GM12892 (cell line): ENCODE measurements around the gene PACS1.
"Not testable (repeated sequence)": the region's sequence is repeated elsewhere in the genome, so short reads cannot be mapped to it uniquely, and the experiment has no call there.

Experiments
- DNase-seq: peaks from one replicate; pipeline ENCODE4 v3.0.0; 2011; ENCODE audit not compliant: insufficient read length
- FAIRE-seq: peaks from 2 replicates; lab custom pipeline; 2011; peaks lifted over from hg19 to GRCh38; lab: Jason Lieb, UNC
- POLR2A ChIP-seq: IDR thresholded peaks from 2 replicates; pipeline ENCODE4 v1.6.1; 2011; ENCODE audit warnings: low read depth, low read length, control low read depth
- POLR2AphosphoS5 ChIP-seq: IDR thresholded peaks from 2 replicates; pipeline ENCODE4 v1.6.1; 2011; ENCODE audit warnings: low read depth, low read length, control low read depth
- TAF1 ChIP-seq: IDR thresholded peaks from 2 replicates; pipeline ENCODE4 v1.6.1; 2011; ENCODE audit warnings: low read depth, mild to moderate bottlenecking, control low read depth, low read length, borderline replicate concordance

PACS1 gene

DNA sequence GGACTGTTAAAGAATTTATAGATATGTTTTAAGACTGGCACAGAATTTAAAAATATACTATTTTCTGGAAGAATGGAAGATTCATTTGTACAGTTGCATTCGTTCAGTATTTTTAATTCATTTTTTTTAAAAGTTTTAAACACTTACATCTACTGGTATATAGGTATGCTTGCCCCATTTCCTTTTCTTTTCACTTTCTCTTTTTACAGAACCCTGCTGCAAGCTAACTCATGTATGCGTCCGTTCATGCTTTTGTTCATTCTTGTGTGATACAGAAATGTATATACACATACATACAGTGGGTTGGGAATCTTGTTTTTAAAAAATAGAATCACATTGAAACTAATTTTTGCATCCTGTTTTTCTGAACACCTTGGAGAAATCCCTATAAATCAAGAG is 31.0 kb downstream of the PACS1 start:
- TF ChIP-seq POLR2A = no peak
- no peak for TF ChIP-seq TAF1
- TF ChIP-seq POLR2AphosphoS5 = no peak
- no peak for DNase-seq
- FAIRE-seq = peak; percentile 53

DNA sequence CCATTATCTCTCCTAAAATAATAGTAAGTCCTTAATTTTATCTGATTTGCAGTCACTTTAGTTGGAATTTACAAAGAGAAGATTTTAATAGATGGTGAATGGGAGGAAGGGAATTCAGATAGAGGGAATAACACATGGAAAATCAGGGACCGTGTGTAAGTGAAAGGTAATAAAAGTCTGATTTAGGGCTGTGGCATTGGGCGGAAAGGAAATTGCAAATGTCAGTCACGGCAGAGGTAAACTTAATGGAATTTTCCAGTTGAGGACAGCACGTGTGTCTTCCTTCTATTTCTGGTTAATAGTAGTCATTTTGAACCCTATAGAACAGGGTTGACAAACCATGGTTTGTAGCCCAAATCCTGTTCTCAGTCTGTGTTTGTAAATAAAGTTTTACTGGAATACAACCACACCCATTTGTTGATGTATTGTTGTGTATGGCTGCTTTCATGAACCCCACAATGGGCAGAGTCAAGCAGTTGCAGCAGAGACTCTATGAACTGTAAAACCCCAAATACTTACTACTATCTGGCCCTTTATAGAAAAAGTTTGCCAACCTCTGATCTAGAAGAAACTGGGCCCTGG is 34.1 kb downstream of the PACS1 start:
- DNase-seq (no peak), FAIRE-seq (no peak)
- TF ChIP-seq POLR2A (no peak), TAF1 (no peak), POLR2AphosphoS5 (no peak)

DNA sequence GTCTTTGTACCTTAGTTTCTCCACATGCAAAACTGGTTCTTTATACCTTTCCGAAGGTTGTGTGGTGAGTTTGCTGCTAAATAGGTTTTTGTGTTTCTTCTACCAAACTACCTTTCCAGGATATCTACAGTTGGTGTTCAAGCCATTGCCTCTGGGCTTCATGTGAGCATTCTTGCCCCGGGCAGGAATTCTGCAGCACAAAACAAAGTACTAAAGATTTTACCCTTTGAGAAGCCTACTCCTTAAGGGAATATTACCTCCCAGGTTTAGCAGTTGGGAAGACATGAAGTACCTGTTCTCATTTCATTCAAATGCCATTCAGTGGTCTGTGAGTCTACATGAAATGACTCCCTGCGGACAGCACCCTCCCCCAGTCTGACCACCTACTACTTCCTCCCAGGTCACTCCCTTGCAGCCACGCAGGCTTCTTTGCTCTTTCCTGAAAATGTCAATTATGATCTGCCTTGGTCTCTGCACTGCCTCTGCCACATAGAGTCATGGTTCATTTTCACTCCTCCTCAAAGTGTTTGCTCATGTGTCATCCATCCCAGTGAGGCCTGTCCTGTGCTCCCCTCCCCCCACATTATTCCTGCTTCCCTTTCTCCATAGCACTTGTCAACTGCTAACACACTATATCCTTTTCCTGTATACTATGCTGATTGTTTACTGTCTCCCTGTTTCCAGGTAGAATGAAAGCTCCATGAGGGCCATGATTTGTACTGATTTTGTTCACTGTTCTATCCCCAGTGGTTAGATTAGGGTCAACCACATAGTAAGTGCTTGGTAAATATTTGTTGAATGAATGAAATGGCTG is 36.9 kb downstream of the PACS1 start:
- TF ChIP-seq POLR2AphosphoS5 = no peak
- no peak for TF ChIP-seq POLR2A
- no peak for TF ChIP-seq TAF1
- no peak for DNase-seq
- peak; percentile 93 for FAIRE-seq

DNA sequence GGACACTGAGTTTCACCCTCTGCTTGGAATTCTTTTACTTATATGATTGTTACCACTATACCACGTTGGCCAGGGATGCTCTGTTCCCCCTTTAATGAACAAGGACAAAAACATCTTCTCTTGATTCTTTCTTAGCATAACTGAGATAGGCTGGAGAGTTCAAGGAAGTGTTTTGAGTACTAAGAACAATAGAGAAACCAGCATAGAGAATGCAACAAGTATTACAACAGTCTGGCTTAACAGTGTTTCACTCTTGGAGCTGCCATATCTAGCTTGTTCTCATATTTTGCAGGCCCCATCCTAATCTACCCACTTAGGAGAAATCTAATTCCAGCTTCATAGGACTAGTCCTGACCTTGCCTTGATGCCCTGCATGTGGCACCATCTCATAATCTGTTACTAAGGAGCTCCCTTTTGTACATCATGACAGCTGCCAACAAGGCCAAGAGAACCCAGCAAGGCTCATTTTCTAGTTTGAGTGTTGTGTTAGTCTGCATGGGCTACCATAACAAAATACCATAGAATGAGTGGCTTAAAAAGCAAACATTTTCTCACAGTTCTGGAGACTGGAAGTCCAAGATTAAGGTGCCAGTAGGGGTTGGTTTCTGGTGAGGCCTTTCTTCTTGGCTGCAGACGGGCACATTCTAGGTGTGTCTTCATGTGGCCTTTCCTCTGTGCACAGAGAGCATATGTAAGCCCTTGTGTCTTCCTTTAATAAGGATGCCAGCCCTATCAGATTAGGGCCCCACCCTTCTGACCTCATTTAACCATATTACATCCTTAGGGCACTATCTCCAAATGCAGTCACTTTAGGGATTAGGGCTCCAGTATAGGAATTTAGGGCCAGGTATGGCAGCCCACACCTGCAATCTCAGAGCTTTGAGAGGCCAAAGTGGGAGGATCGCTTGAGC is 37.8 kb downstream of the PACS1 start:
- DNase-seq (no peak), FAIRE-seq (peak; percentile 33)
- no peak for TF ChIP-seq POLR2A
- no peak for TF ChIP-seq TAF1

DNA sequence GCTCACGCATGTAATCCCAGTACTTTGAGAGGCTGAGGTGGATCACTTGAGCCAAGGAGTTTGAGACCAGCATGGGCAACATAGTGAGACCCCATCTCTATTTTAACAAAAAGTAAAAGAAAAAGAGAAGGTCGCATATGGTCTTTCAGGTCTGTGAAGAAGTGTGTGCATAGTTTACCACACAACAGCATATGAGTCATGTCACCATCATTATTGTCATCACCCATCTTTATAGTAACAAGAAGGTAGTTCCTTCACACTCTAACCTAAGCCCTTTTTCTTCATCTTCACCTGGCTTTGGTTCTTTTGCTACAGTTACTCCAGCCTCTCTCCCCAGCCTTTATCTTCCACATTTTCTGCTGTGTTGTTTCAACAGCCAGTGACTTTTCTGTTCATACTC is 39.2 kb downstream of the PACS1 start:
- DNase-seq = no peak
- TF ChIP-seq POLR2A (no peak), POLR2AphosphoS5 (no peak), TAF1 (no peak)
- no peak for FAIRE-seq

DNA sequence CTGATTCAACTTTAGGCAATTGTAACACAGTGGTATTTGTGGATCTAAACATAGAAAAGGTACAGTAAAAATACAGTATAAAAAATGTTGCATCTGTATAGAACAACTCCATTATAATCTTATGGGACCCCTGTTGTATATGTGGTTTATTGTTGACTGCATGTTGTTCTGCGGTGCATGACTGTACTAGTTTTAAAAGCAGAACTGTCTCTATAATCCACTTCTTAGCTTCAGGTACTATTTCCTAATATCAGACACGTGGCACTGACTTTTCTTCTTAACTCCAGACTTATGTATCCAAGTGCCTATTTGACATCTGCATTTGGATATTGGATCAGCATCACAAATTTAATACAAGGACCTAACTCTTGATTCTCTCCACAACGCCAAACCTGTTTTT is 41.1 kb downstream of the PACS1 start:
- TF ChIP-seq POLR2A = no peak
- no peak for TF ChIP-seq TAF1
- no peak for TF ChIP-seq POLR2AphosphoS5
- FAIRE-seq (peak; percentile 51), DNase-seq (no peak)

DNA sequence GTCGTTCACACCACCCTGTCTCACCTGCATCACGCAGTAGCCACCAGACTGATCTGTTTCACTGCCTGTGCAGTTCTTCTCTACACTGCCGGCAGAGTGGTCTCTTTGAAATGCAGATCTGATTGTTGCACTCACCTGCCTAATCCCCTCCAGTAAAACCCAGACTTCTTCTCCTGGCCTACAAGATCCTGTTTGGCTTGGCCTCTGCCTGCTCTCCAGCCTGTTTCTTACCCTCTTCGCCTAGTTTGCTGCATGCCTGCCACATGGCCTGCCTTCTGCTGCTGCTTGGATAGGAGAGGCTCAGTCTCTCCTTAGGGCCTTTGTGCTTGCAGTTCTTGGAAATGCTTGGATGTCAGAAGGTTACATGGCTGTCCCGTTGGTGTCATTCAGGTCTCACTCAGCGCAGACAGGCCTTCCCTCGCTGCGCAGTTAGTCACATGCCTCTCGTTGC is 42.0 kb downstream of the PACS1 start:
- no peak for TF ChIP-seq POLR2A
- no peak for TF ChIP-seq TAF1
- TF ChIP-seq POLR2AphosphoS5 = no peak
- DNase-seq (no peak), FAIRE-seq (peak; percentile 81)

DNA sequence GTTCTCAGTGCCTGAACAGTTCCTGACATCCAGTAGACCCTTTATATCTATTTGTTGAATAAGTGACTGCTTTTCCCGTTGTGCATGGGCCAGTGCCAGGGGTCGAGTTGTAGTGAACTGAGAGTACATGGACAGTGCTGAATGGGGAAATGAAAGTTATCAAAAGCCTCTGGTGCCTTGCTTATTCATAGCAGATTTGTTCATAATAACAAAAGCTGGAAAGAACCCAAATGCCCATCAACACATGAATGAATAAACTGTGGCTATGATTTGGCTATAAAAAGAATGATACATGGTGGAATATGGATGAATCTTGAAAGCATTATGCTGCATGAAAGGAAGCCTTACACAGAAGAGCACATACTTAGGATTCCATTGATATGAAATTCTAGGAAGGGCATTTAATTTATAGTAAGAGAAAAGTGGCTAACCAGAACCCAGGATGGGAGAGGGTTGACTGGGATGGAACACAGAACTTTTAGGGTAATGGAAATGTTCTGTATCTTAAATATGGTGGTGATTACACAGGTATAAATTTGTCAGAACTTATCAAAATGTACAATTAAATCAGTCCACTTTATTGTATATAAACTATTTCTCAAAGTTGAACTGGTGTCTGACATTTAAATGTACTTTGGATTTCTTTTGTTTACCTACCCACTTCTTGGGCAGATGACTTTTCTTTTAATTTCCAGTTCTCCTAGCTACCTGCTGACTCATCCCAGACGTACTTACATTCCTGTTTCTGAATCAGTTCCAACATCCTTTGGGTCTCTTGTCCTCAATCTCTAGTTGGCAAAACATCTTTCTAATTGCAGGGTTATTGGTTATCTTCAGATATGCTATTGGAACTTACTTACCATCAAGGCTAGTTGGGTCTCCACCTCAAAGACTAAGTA is 42.8 kb downstream of the PACS1 start:
- DNase-seq = no peak
- FAIRE-seq = peak; percentile 44
- TF ChIP-seq TAF1 (no peak), POLR2AphosphoS5 (no peak), POLR2A (no peak)

DNA sequence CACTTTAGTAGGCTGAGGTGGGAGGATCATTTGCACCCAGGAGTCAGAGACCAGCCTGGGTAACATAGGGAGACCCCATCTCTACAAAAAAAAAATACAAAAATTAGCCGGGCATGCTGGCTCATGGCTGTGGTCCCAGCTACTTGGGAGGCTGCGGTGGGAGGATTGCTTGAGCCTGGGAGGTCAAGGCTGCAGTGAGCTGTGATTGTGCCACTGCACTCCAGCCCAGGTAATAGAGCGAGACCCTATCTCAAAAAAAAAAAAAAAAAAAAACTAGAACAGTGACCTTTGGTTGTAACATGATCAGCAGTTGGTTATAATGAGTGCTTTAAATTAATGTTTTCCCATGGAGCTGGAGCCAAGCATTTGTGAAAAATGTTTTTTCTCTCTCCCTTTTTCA is 44.9 kb downstream of the PACS1 start:
- FAIRE-seq, DNase-seq: not testable (repeated sequence)

DNA sequence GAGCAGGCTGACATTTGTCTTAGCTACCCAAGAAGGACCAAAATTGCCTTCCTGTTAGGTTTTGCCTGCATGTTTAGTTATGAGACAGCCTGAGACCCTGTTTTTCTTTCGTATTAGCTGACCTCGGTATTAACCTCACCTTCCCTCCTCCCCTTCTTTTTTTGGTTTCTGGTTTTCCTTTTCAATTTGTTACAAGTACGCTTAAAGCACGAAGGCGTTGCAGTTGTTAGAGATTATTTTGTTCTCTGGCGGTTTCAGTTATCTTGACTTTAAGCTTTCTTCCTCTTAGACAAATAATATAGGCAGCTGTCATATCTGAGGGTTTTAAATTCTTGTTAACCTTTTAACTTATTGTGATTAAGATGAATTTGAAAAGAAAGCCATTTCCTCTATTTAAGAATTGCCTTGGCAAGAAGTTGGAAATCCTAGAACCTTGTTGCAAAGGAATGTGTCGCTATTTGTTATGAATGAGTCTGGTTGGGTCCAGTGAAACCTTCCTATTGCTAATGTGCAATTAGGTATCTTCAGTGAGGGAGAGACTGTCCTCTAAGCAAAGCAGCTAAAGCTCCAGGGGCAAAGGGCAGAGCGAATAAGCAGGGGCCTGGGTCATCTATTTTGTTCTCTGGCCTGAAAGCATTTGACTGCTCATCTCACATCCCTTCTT is 45.7 kb downstream of the PACS1 start:
- no peak for TF ChIP-seq POLR2A
- no peak for TF ChIP-seq POLR2AphosphoS5
- TF ChIP-seq TAF1 = no peak
- FAIRE-seq (peak; percentile 93), DNase-seq (no peak)
